AG04449 (cell line): ENCODE measurements around the gene C12orf50.
A peak's percentile ranks its signal among the peaks of the same experiment; 100 is the strongest.
"Not testable (repeated sequence)": the region's sequence is repeated elsewhere in the genome, so short reads cannot be mapped to it uniquely, and the experiment has no call there.

Source experiments
- CTCF ChIA-PET: fragments of 350-600 bp; formaldehyde crosslinking; extraction: SDS; loops from one replicate; lab custom pipeline; 2021; ENCODE audit warnings: antibody characterized with exemption; lab: Yijun Ruan, JAX
- POLR2A ChIA-PET: fragments of 400-600, 350-600 bp; formaldehyde crosslinking; extraction: SDS; loops from one replicate; lab custom pipeline; 2020; ENCODE audit warnings: antibody characterized with exemption, inconsistent platforms; lab: Yijun Ruan, JAX
- DNase-seq: peaks from one replicate; pipeline ENCODE4 v3.0.0-alpha.2; 2010; ENCODE audit warnings: low read depth, low spot score
- H3K4me3 ChIP-seq: 2 replicates; pipeline ENCODE4 v1.5.1; 2011; ENCODE audit warnings: low read depth, mild to moderate bottlenecking, control low read depth, low read length
- CTCF ChIP-seq: IDR thresholded peaks from one replicate; pipeline ENCODE4 v1.5.1; 2011; ENCODE audit warnings: mild to moderate bottlenecking, moderate library complexity, low read length, control low read depth, inconsistent platforms; ENCODE audit not compliant: insufficient read depth; ENCODE audit errors: missing control alignments

Gene C12orf50

GRCh38 chr12:88035271-88035906, 6.2 kb upstream of the C12orf50 start:
- ChIA-PET CTCF (no interaction called here), POLR2A (interaction anchor here (0.6 kb wide), 1 partner anchor 486 kb away, joined by 3 read pairs; no protein-coding TSS in a partner anchor)
- peak overlapping the region; percentile 88 for H3K4me3 ChIP-seq
- TF ChIP-seq CTCF = no peak
- no peak for DNase-seq

GRCh38 chr12:88031161-88031560, 2.0 kb upstream of the C12orf50 start:
- DNase-seq, POLR2A ChIA-PET, H3K4me3 ChIP-seq, CTCF ChIA-PET: not testable (repeated sequence)

- no peak overlapping the region for H3K4me3 ChIP-seq
- DNase-seq = no peak
- POLR2A ChIA-PET = no interaction called here
- no peak for TF ChIP-seq CTCF
- CTCF ChIA-PET = no interaction called here
These were observed 3.0 kb downstream of the C12orf50 start for GRCh38 chr12:88026196-88026595.

- ChIA-PET CTCF (no interaction called here), POLR2A (no interaction called here)
- TF ChIP-seq CTCF = no peak
- H3K4me3 ChIP-seq = no peak overlapping the region
- no peak for DNase-seq
These were observed 11.2 kb downstream of the C12orf50 start for GRCh38 chr12:88017964-88018363.

GRCh38 chr12:88015825-88016224, 13.4 kb downstream of the C12orf50 start:
- DNase-seq = no peak
- ChIA-PET POLR2A (no interaction called here), CTCF (interaction anchor here (1.4 kb wide), 1 partner anchor 11 kb away, joined by 3 read pairs; no protein-coding TSS in a partner anchor)
- H3K4me3 ChIP-seq = no peak overlapping the region
- no peak for TF ChIP-seq CTCF

- ChIA-PET CTCF (interaction anchor here (2.0 kb wide), 1 partner anchor 18 kb away, joined by 5 read pairs; no protein-coding TSS in a partner anchor), POLR2A (no interaction called here)
- TF ChIP-seq CTCF = no peak
- no peak overlapping the region for H3K4me3 ChIP-seq
- DNase-seq = no peak
These were observed 17.4 kb downstream of the C12orf50 start for GRCh38 chr12:88011755-88012154.

GRCh38 chr12:88006351-88006750, 22.9 kb downstream of the C12orf50 start:
- no peak for DNase-seq
- no peak for TF ChIP-seq CTCF
- no peak overlapping the region for H3K4me3 ChIP-seq
- ChIA-PET CTCF (interaction anchor here (1.0 kb wide), 1 partner anchor 13 kb away, joined by 3 read pairs; no protein-coding TSS in a partner anchor), POLR2A (no interaction called here)
